Loucy (cell line): Measurements from ENCODE around the gene ERICH6.

Experiments used
- EZH2phosphoT487 ChIP-seq: fragments of 200-600 bp; IDR thresholded peaks from 2 replicates; pipeline ENCODE4 v1.6.1; 2018; ENCODE audit warnings: antibody characterized with exemption, mild to moderate bottlenecking, moderate library complexity, borderline replicate concordance
- TF ChIP-seq, protein P1 (sequence below): fragments of 200-600 bp; sonication (generic); conservative IDR thresholded peaks from 2 replicates; pipeline ENCODE4 v1.5.1; 2014; ENCODE audit warnings: mild to moderate bottlenecking, antibody characterized with exemption, low read length

DNA sequence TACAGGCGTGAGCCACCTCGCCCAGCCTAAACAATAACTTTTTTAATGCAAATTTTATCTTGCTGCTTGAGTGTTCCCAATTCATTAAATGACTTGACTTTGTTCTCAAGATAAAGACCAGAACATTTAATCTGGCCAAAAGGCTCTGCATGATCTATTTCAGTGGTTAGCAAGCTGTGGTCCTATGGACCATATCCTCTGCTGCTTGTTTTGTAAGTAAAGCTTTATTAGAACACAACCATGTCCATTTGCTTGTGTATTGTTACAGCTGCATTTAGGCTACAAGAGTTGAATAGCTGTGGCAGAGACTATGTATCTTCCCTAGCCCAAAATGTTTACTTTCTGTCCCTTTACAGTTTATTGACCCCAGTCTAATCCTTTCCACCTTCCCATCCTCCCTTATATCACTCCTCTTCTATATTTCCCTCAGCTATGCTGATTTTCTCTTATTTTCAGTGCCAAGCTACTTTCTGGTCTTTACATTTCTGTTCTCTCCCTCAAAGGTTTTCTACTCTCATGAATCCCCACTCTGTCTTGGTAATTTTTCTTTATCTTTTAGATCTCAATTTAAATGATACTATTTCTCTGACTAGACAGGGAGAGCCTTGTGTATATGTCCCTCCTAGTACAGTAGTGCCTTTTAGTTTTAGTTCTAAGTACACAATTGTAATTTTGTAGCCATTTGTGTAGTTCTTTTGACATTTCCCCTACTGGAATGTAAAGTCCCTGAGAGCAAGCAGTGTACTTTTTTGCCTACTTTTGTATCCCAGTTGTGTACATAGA, 77.4 kb downstream of the ERICH6 start:
- TF ChIP-seq, protein P1, sequence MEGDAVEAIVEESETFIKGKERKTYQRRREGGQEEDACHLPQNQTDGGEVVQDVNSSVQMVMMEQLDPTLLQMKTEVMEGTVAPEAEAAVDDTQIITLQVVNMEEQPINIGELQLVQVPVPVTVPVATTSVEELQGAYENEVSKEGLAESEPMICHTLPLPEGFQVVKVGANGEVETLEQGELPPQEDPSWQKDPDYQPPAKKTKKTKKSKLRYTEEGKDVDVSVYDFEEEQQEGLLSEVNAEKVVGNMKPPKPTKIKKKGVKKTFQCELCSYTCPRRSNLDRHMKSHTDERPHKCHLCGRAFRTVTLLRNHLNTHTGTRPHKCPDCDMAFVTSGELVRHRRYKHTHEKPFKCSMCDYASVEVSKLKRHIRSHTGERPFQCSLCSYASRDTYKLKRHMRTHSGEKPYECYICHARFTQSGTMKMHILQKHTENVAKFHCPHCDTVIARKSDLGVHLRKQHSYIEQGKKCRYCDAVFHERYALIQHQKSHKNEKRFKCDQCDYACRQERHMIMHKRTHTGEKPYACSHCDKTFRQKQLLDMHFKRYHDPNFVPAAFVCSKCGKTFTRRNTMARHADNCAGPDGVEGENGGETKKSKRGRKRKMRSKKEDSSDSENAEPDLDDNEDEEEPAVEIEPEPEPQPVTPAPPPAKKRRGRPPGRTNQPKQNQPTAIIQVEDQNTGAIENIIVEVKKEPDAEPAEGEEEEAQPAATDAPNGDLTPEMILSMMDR, result no peak
- TF ChIP-seq EZH2phosphoT487, result no peak
